SU-DHL-6 (cell line): ENCODE data around the gene NFIA.

Experiments
- EZH2phosphoT487 ChIP-seq: fragments of 200-600 bp; sonication (generic), shearing (Covaris generic); conservative IDR thresholded peaks from 2 replicates; pipeline ENCODE4 v1.6.1; 2018; ENCODE audit warnings: mild to moderate bottlenecking, antibody characterized with exemption, low read length, moderate library complexity, mixed read lengths
- TF ChIP-seq, protein P1 (sequence below): fragments of 200-600 bp; sonication (generic); IDR thresholded peaks from one replicate; pipeline ENCODE4 v1.5.1; 2017; ENCODE audit warnings: antibody characterized with exemption, mild to moderate bottlenecking, low read length, moderate library complexity; ENCODE audit not compliant: insufficient read depth, poor library complexity, severe bottlenecking

DNA sequence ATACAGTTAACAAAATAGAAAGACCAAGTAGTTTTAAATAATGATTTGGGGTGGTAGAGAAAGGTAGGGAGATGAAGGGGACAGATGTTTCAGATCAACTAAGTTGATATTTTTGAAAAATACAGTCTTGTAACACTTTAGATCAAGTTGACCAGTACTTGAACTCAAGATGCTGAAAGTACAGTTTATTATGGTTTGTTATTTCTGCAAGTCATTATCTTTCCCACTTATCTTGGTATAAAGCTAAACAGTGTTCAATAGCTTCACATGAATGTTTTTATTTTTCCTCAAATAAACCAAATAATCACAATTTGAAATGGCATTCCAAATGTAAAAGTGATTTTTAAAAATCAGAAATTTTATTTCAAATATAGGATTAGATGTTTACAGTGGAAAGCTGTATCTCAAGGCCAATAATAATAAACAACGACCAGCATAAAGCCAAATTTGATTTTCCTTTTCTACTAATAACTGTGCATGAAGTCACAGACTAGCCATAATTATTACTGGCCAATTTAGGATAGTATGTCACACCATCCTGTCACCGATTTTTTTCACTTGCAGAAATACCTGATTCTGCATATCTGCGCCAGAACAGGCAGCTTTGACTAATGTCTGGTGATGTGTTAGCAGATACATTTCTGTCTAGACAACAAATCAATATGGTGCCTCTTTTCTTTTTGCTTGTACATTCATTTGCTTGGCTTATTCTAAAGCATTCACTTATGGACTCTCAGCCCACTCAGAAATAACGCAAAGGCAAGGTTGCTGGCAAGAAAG is 322.4 kb downstream of the NFIA start:
- TF ChIP-seq, protein P1, sequence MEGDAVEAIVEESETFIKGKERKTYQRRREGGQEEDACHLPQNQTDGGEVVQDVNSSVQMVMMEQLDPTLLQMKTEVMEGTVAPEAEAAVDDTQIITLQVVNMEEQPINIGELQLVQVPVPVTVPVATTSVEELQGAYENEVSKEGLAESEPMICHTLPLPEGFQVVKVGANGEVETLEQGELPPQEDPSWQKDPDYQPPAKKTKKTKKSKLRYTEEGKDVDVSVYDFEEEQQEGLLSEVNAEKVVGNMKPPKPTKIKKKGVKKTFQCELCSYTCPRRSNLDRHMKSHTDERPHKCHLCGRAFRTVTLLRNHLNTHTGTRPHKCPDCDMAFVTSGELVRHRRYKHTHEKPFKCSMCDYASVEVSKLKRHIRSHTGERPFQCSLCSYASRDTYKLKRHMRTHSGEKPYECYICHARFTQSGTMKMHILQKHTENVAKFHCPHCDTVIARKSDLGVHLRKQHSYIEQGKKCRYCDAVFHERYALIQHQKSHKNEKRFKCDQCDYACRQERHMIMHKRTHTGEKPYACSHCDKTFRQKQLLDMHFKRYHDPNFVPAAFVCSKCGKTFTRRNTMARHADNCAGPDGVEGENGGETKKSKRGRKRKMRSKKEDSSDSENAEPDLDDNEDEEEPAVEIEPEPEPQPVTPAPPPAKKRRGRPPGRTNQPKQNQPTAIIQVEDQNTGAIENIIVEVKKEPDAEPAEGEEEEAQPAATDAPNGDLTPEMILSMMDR: no peak
- TF ChIP-seq EZH2phosphoT487: no peak
